Mesendoderm (in vitro differentiated cells): ENCODE measurements around the gene A2ML1. TPM values are rescaled to one million over a fixed set of nuclear protein-coding genes. Genes with fewer than 3 reads are reported as not detected.

Experiments used
- DNase-seq: peaks from one replicate; pipeline ENCODE4 v3.0.0; 2013
- H2AK5ac ChIP-seq: 2 replicates; pipeline ENCODE4 v1.6.1; 2013; ENCODE audit warnings: low read length, inconsistent platforms
- H2BK120ac ChIP-seq: 2 replicates; pipeline ENCODE4 v1.6.1; 2013; ENCODE audit warnings: low read depth, mild to moderate bottlenecking, low read length, moderate library complexity, mixed read lengths
- H2BK15ac ChIP-seq: replicated peaks from 2 replicates; pipeline ENCODE4 v1.6.1; 2013; ENCODE audit warnings: low read depth, mild to moderate bottlenecking, moderate library complexity
- H2BK5ac ChIP-seq: 2 replicates; pipeline ENCODE4 v1.6.1; 2013; ENCODE audit warnings: low read length, inconsistent platforms
- H3K18ac ChIP-seq: 2 replicates; pipeline ENCODE4 v1.6.1; 2013; ENCODE audit warnings: mild to moderate bottlenecking, low read length, mixed read lengths
- H3K23ac ChIP-seq: one replicate; pipeline ENCODE4 v1.6.1; 2013; ENCODE audit warnings: low read length
- H3K27ac ChIP-seq: 2 replicates; pipeline ENCODE4 v1.5.1; 2013; ENCODE audit warnings: low read depth, mild to moderate bottlenecking, inconsistent platforms, low read length, moderate library complexity
- H3K27me3 ChIP-seq: 2 replicates; pipeline ENCODE4 v1.6.1; 2013; ENCODE audit warnings: low read length, control low read depth, mild to moderate bottlenecking, inconsistent platforms; ENCODE audit not compliant: insufficient read depth, poor library complexity
- H3K36me3 ChIP-seq: 2 replicates; pipeline ENCODE4 v1.6.1; 2013; ENCODE audit warnings: low read length, inconsistent platforms; ENCODE audit not compliant: control insufficient read depth, insufficient read depth
- H3K4ac ChIP-seq: one replicate; pipeline ENCODE4 v1.6.1; 2013; ENCODE audit warnings: low read depth, mild to moderate bottlenecking, low read length, moderate library complexity
- H3K4me1 ChIP-seq: 2 replicates; pipeline ENCODE4 v1.6.1; 2013; ENCODE audit warnings: low read depth, low read length, inconsistent platforms; ENCODE audit not compliant: control insufficient read depth
- H3K4me2 ChIP-seq: 2 replicates; pipeline ENCODE4 v1.6.1; 2013; ENCODE audit warnings: low read length
- H3K4me3 ChIP-seq: 2 replicates; pipeline ENCODE4 v1.5.1; 2013; ENCODE audit warnings: mild to moderate bottlenecking, low read length
- H3K56ac ChIP-seq: one replicate; pipeline ENCODE4 v1.6.1; 2013; ENCODE audit warnings: low read length
- H3K79me1 ChIP-seq: 2 replicates; pipeline ENCODE4 v1.6.1; 2013; ENCODE audit warnings: low read length, inconsistent platforms
- H3K79me2 ChIP-seq: 2 replicates; pipeline ENCODE4 v1.6.1; 2013; ENCODE audit warnings: mild to moderate bottlenecking, low read length; ENCODE audit not compliant: control insufficient read depth, insufficient read depth
- H3K9ac ChIP-seq: 2 replicates; pipeline ENCODE4 v1.6.1; 2013; ENCODE audit warnings: low read length, inconsistent platforms
- H4K5ac ChIP-seq: one replicate; pipeline ENCODE4 v1.6.1; 2013; ENCODE audit warnings: low read length
- H4K8ac ChIP-seq: one replicate; pipeline ENCODE4 v1.6.1; 2013; ENCODE audit warnings: low read depth, mild to moderate bottlenecking, control low read depth, low read length, moderate library complexity
- WGBS: extraction: QIAGEN DNeasy Blood & Tissue Kit; methylation state at CpG from one replicate; pipeline ENCODE4 v1.1.7; 2013; ENCODE audit warnings: low lambda C conversion rate, missing lambda C conversion rate; ENCODE audit not compliant: insufficient coverage; ENCODE audit errors: extremely low coverage; 5-methylcytosine and 5-hydroxymethylcytosine counted together
- polyA plus RNA-seq, 2 experiments: library from polyadenylated mRNA; stranded (reverse); fragments of 200-250 nt; gene quantifications; one replicate each; pipeline ENCODE4 v1.2.3, GENCODE V29; 2013

Gene A2ML1
- polyA plus RNA-seq (2013, experiment 1 of 2), result 1.2 TPM
- 1.3 TPM for polyA plus RNA-seq (2013, experiment 2 of 2)

DNA sequence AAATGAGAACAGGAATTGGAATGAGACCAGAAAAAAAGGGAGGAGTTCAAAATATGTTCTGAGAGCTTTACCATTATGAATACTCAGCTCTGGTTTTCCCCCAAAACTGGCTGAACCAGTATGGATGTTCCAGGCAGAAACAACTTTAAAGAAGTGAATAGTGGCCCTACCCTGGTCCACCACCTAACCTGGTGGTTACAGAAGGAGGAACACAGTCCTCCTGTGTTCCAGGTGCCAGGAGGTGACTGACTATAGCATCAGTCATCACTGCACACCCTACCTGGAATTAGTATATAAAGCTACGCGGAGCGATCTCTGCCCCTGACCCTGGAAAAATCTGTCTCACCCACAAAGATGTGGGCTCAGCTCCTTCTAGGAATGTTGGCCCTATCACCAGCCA lies at the start of gene A2ML1:
A2ML1 (plus strand) TSS at position 324 of the 400 bp plus-strand sequence; CDS start at position 355, 31 bp downstream.
- no peak within 1 kb of the TSS for H2AK5ac ChIP-seq
- H3K56ac ChIP-seq, result peak within 1 kb of the TSS; percentile 59
- H3K18ac ChIP-seq, result peak within 1 kb of the TSS; percentile 71
- H3K4me1 ChIP-seq, result peaks cover 6% of the 10 kb centered on the region
- H3K4ac ChIP-seq, result no peak within 1 kb of the TSS
- H3K79me1 ChIP-seq, result no peaks in the 10 kb centered on the region
- peak within 1 kb of the TSS; percentile 34 for H2BK120ac ChIP-seq
- peak within 1 kb of the TSS; percentile 97 for H2BK15ac ChIP-seq
- H4K8ac ChIP-seq, result no peak within 1 kb of the TSS
- H3K9ac ChIP-seq, result peak within 1 kb of the TSS; percentile 30
- peak within 1 kb of the TSS; percentile 14 for H3K27ac ChIP-seq
- DNase-seq, result no peak
- H4K5ac ChIP-seq, result no peak within 1 kb of the TSS
- WGBS, result no CpG with 5 or more reads among the region's 3 CpGs
- H3K4me2 ChIP-seq, result no peak within 1 kb of the TSS
- peak within 1 kb of the TSS; percentile 14 for H2BK5ac ChIP-seq
- no peaks in the 10 kb centered on the region for H3K27me3 ChIP-seq
- no peaks in the 10 kb centered on the region for H3K79me2 ChIP-seq
- H3K4me3 ChIP-seq, result no peak within 1 kb of the TSS
- H3K36me3 ChIP-seq, result no peaks in the 10 kb centered on the region
- no peak within 1 kb of the TSS for H3K23ac ChIP-seq

DNA sequence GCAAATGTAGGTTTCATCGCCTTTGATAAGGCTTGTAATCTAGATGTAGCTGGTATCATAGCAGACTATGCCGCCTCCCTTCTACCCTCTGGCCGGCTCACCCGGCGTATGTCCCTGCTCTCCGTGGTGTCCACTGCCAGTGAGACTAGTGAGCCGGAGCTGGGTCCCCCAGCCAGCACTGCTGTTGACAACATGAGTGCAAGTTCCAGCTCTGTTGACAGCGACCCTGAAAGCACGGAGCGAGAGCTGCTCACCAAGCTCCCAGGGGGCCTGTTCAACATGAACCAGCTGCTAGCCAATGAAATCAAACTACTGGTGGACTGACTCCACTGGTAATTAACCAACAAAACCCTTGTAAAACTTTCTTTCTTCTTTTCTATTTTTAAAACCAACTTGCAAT lies 49.0 kb upstream of the A2ML1 start:
- Histone ChIP-seq H3K23ac (no peak overlapping the region), H3K18ac (no peak overlapping the region), H3K27ac (no peak overlapping the region), H3K4me2 (no peak overlapping the region), H3K36me3 (no peaks in the 10 kb centered on the region), H3K79me2 (no peaks in the 10 kb centered on the region), H4K8ac (no peak overlapping the region), H3K27me3 (no peaks in the 10 kb centered on the region), H3K56ac (no peak overlapping the region), H3K4me1 (peaks cover 2% of the 10 kb centered on the region), H2BK5ac (no peak overlapping the region), H3K4me3 (no peak overlapping the region), H2AK5ac (no peak overlapping the region), H2BK120ac (no peak overlapping the region), H3K79me1 (peaks cover 2% of the 10 kb centered on the region), H3K9ac (no peak overlapping the region), H2BK15ac (no peak overlapping the region), H4K5ac (no peak overlapping the region), H3K4ac (no peak overlapping the region)
- DNase-seq, result no peak
- no CpG with 5 or more reads among the region's 10 CpGs for WGBS

DNA sequence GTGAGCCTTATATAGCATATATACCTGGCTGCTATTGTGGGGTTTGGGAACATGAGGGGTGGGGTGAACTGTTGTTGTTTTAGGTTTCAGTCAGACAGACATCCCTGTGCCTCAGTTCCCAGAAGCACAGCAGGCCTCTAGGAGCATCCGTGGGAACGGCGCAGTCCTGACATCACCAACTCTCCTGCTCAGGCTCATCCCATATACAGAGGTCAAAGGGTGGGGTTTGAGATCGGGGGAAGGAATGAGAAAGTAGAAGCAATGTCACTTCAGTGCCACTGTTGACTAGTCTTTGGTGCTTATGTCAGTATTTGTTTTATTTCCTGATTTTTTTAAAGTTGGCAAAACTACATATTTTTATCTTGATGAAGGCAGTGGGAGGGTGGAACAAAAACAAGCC lies 43.1 kb upstream of the A2ML1 start:
- Histone ChIP-seq H4K5ac (no peak overlapping the region), H2BK15ac (no peak overlapping the region), H2BK120ac (no peak overlapping the region), H3K79me2 (no peaks in the 10 kb centered on the region), H3K18ac (no peak overlapping the region), H3K79me1 (no peaks in the 10 kb centered on the region), H3K56ac (no peak overlapping the region), H3K9ac (no peak overlapping the region), H3K23ac (no peak overlapping the region), H3K27me3 (no peaks in the 10 kb centered on the region), H2AK5ac (no peak overlapping the region), H3K4ac (no peak overlapping the region), H3K27ac (no peak overlapping the region), H2BK5ac (no peak overlapping the region), H3K4me2 (no peak overlapping the region), H3K4me3 (no peak overlapping the region), H3K36me3 (no peaks in the 10 kb centered on the region), H3K4me1 (no peaks in the 10 kb centered on the region), H4K8ac (no peak overlapping the region)
- WGBS, result no CpG with 5 or more reads among the region's 4 CpGs
- no peak for DNase-seq

DNA sequence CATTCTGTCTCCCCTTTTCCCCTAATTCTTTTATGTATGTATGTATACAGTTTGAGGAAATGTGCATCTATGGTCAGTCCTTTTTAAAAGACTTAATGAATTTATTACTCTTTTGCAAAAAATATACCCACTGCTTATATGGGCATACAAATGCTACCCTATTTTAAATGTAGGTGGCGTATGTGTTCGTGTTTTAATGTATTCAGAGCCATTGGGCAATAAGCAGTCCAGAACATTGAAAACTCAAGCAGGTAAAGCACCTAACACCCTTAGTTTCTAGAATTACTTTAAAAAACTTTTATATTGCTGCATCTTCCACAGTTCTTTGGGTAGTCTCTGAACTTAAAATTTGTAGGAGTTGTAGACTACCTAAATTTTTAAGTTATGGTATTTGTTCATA lies 42.6 kb upstream of the A2ML1 start:
- no peak overlapping the region for H2AK5ac ChIP-seq
- H3K9ac ChIP-seq, result no peak overlapping the region
- H3K4me3 ChIP-seq, result no peak overlapping the region
- no peak for DNase-seq
- H4K5ac ChIP-seq, result no peak overlapping the region
- no peak overlapping the region for H4K8ac ChIP-seq
- no peaks in the 10 kb centered on the region for H3K36me3 ChIP-seq
- H3K27me3 ChIP-seq, result no peaks in the 10 kb centered on the region
- no peak overlapping the region for H3K18ac ChIP-seq
- H3K4me2 ChIP-seq, result no peak overlapping the region
- H2BK15ac ChIP-seq, result no peak overlapping the region
- H3K23ac ChIP-seq, result no peak overlapping the region
- no peaks in the 10 kb centered on the region for H3K79me1 ChIP-seq
- no CpG with 5 or more reads among the region's 2 CpGs for WGBS
- H3K56ac ChIP-seq, result no peak overlapping the region
- H3K79me2 ChIP-seq, result no peaks in the 10 kb centered on the region
- no peak overlapping the region for H2BK5ac ChIP-seq
- no peak overlapping the region for H2BK120ac ChIP-seq
- H3K4ac ChIP-seq, result no peak overlapping the region
- no peak overlapping the region for H3K27ac ChIP-seq
- no peaks in the 10 kb centered on the region for H3K4me1 ChIP-seq

DNA sequence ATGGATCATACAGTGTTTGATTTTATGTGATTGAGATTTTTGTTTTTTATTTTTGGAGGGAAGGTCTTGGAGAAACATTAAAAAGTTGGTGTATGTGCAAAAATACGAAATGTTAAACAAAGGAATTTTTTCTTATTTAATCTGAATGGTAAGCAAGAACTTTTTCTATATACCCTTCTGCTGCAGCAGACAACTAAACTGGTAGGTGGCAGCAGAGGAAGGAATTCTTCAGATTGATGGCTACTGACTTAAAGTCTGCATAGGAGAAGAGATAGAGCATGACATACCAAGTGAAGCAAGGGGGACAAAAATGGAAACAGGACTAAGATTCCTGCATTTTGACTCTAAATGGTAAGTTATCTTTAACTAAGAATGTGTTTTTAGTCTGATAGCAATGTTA lies 42.0 kb upstream of the A2ML1 start:
- peak; percentile 86 for DNase-seq
- H3K36me3 ChIP-seq, result no peaks in the 10 kb centered on the region
- no peaks in the 10 kb centered on the region for H3K79me2 ChIP-seq
- H3K9ac ChIP-seq, result no peak overlapping the region
- WGBS, result no CpG with 5 or more reads among the region's 1 CpG
- H2BK120ac ChIP-seq, result no peak overlapping the region
- no peak overlapping the region for H2AK5ac ChIP-seq
- no peak overlapping the region for H3K4me3 ChIP-seq
- no peak overlapping the region for H2BK15ac ChIP-seq
- no peak overlapping the region for H3K27ac ChIP-seq
- H3K18ac ChIP-seq, result no peak overlapping the region
- no peak overlapping the region for H3K56ac ChIP-seq
- no peak overlapping the region for H4K8ac ChIP-seq
- H3K27me3 ChIP-seq, result no peaks in the 10 kb centered on the region
- no peaks in the 10 kb centered on the region for H3K4me1 ChIP-seq
- H3K4me2 ChIP-seq, result no peak overlapping the region
- H3K4ac ChIP-seq, result no peak overlapping the region
- no peak overlapping the region for H3K23ac ChIP-seq
- H4K5ac ChIP-seq, result no peak overlapping the region
- no peak overlapping the region for H2BK5ac ChIP-seq
- H3K79me1 ChIP-seq, result no peaks in the 10 kb centered on the region

DNA sequence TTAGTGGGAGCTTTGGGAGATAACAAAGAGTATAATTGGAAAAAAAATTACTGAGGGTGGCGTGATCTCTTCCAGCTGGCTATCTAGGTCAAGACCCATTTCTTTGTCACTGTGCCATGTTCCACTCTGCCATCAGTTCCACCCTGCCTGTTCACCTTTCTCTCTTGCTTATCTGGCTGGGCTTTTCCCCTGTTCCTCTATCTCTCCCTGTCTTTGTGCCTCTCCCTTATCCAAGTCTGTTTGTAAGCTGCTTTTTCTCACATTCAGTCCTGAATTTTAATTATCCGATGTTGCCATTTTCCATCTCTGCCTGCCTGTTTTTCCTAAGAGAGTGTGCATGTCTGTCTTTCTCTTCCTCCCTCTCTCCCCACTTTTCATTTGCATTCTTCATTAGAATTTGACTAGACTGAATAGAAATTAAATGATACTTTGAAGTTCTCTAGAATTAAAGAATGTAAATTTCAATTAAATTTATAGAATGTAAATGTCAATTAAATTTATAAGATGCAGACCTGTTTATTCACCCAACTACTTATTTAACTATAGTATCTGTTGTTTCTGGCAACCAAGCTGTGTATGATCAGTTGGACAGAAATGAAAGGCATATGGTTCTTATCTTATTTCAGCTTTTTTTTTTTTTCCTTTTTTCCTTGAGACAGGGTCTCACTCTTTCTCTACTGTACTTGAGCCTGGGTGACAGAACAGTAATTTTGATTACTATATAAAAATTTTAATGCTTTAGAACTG lies 40.9 kb upstream of the A2ML1 start:
- Histone ChIP-seq H3K18ac (no peak overlapping the region), H2AK5ac (no peak overlapping the region), H3K4me2 (no peak overlapping the region), H4K5ac (no peak overlapping the region), H4K8ac (no peak overlapping the region), H3K4me1 (no peaks in the 10 kb centered on the region), H3K27me3 (no peaks in the 10 kb centered on the region), H3K27ac (no peak overlapping the region), H2BK120ac (no peak overlapping the region), H3K4me3 (no peak overlapping the region), H2BK5ac (no peak overlapping the region), H3K9ac (no peak overlapping the region), H3K56ac (no peak overlapping the region), H2BK15ac (no peak overlapping the region), H3K23ac (no peak overlapping the region), H3K79me2 (no peaks in the 10 kb centered on the region), H3K4ac (no peak overlapping the region), H3K36me3 (no peaks in the 10 kb centered on the region), H3K79me1 (no peaks in the 10 kb centered on the region)
- WGBS, result no CpG with 5 or more reads among the region's 2 CpGs
- no peak for DNase-seq
